Subcutaneous abdominal adipose tissue (tissue), 5 donors: ENCODE measurements around the gene POLR1A.

Experiments
- H3K27ac ChIP-seq: one replicate; pipeline ENCODE4 v1.7.0; 2013; ENCODE audit warnings: low read depth, mild to moderate bottlenecking, inconsistent platforms, low read length, moderate library complexity
- H3K27me3 ChIP-seq, 5 donors: one replicate each; pipeline ENCODE4 v1.7.0; 2013; ENCODE audit warnings: low read length in 5 of 5, inconsistent platforms in 1 of 5; ENCODE audit not compliant: control insufficient read depth in 5 of 5, insufficient read depth in 4 of 5
- H3K36me3 ChIP-seq, 5 donors: one replicate each; pipeline ENCODE4 v1.7.0; 2013; ENCODE audit warnings: low read length in 5 of 5; ENCODE audit not compliant: control insufficient read depth in 5 of 5, insufficient read depth in 5 of 5
- H3K4me1 ChIP-seq, 5 donors: one replicate each; pipeline ENCODE4 v1.7.0; 2013; ENCODE audit warnings: low read length in 5 of 5, mild to moderate bottlenecking in 3 of 5, moderate library complexity in 1 of 5; ENCODE audit not compliant: control insufficient read depth in 5 of 5, insufficient read depth in 5 of 5
- H3K4me3 ChIP-seq, 5 donors: one replicate each; pipeline ENCODE4 v1.7.0; 2013; ENCODE audit warnings: low read length in 5 of 5, low read depth in 1 of 5
- H3K9ac ChIP-seq, 5 donors: one replicate each; pipeline ENCODE4 v1.7.0; 2013; ENCODE audit warnings: low read length in 5 of 5, mild to moderate bottlenecking in 4 of 5, moderate library complexity in 3 of 5
- H3K9me3 ChIP-seq, 5 donors: one replicate each; pipeline ENCODE4 v1.7.0; 2013; ENCODE audit warnings: low read length in 5 of 5; ENCODE audit not compliant: control insufficient read depth in 5 of 5
- donor health status: healthy.
- donor health status: healthy.
- donor health status: healthy.
- donor health status: healthy.
- donor health status: healthy.

Gene POLR1A

GRCh38 chr2:86025229-86025820, 80.4 kb downstream of the POLR1A start:
- Histone ChIP-seq H3K4me1 (peaks cover 0 to 53% (median 41%) of the 10 kb centered on the region in 5 donors), H3K27ac (no peak overlapping the region), H3K36me3 (peaks cover 0 to 44% (median 43%) of the 10 kb centered on the region in 5 donors)

GRCh38 chr2:86023366-86023712, 82.3 kb downstream of the POLR1A start:
- no peaks in the 10 kb centered on the region for H3K27me3 ChIP-seq
- H3K27ac ChIP-seq: no peak overlapping the region
- H3K4me1 ChIP-seq: peaks cover 0 to 41% (median 32%) of the 10 kb centered on the region in 5 donors
- peaks cover 0 to 29% (median 28%) of the 10 kb centered on the region in 5 donors for H3K36me3 ChIP-seq
- H3K9me3 ChIP-seq: no peaks in the 10 kb centered on the region
- no peak overlapping the region for H3K9ac ChIP-seq
- H3K4me3 ChIP-seq: no peak overlapping the region

More at GRCh38 chr2:86025229-86025820, 80.4 kb downstream of the POLR1A start:
- no peaks in the 10 kb centered on the region for H3K9me3 ChIP-seq
- H3K9ac ChIP-seq: no peak overlapping the region
- H3K4me3 ChIP-seq: no peak overlapping the region
- no peaks in the 10 kb centered on the region for H3K27me3 ChIP-seq

- H3K27ac ChIP-seq: no peak overlapping the region
Measured at GRCh38 chr2:86022661-86023365, 82.9 kb downstream of the POLR1A start.

GRCh38 chr2:86021396-86022378, 84.0 kb downstream of the POLR1A start:
- Histone ChIP-seq H3K27ac (no peak overlapping the region), H3K4me1 (peaks cover under 1 to 38% (median 32%) of the 10 kb centered on the region in 5 donors), H3K36me3 (peaks cover 0 to 12% (median 11%) of the 10 kb centered on the region in 5 donors), H3K27me3 (no peaks in the 10 kb centered on the region), H3K9ac (no peak overlapping the region), H3K9me3 (no peaks in the 10 kb centered on the region), H3K4me3 (no peak overlapping the region)

More at GRCh38 chr2:86022661-86023365, 82.9 kb downstream of the POLR1A start:
- H3K4me1 ChIP-seq: peaks cover 0 to 41% (median 32%) of the 10 kb centered on the region in 5 donors
- H3K27me3 ChIP-seq: no peaks in the 10 kb centered on the region
- H3K9me3 ChIP-seq: no peaks in the 10 kb centered on the region
- H3K4me3 ChIP-seq: no peak overlapping the region
- peaks cover 0 to 24% (median 22%) of the 10 kb centered on the region in 5 donors for H3K36me3 ChIP-seq
- H3K9ac ChIP-seq: no peak overlapping the region

- no peak overlapping the region for H3K27ac ChIP-seq
- peaks cover 0 to 8% (median 6%) of the 10 kb centered on the region in 5 donors for H3K36me3 ChIP-seq
- H3K27me3 ChIP-seq: no peaks in the 10 kb centered on the region
- peaks cover 2 to 33% (median 28%) of the 10 kb centered on the region in 5 donors for H3K4me1 ChIP-seq
- no peaks in the 10 kb centered on the region for H3K9me3 ChIP-seq
- no peak overlapping the region for H3K9ac ChIP-seq
- H3K4me3 ChIP-seq: no peak overlapping the region
Measured at GRCh38 chr2:86020984-86021383, 84.7 kb downstream of the POLR1A start.

- H3K9me3 ChIP-seq: peaks cover 0 to 8% (median 7%) of the 10 kb centered on the region in 5 donors
- no peaks in the 10 kb centered on the region for H3K36me3 ChIP-seq
- H3K9ac ChIP-seq: no peak overlapping the region
- H3K27ac ChIP-seq: no peak overlapping the region
- H3K4me1 ChIP-seq: peaks cover 2 to 27% (median 21%) of the 10 kb centered on the region in 5 donors
- no peaks in the 10 kb centered on the region for H3K27me3 ChIP-seq
- no peak overlapping the region for H3K4me3 ChIP-seq
Measured at GRCh38 chr2:86019121-86019520, 86.6 kb downstream of the POLR1A start.

- Histone ChIP-seq H3K9ac (no peak overlapping the region), H3K27me3 (no peaks in the 10 kb centered on the region), H3K4me3 (no peak overlapping the region), H3K36me3 (no peaks in the 10 kb centered on the region), H3K4me1 (peaks cover 2 to 27% (median 21%) of the 10 kb centered on the region in 5 donors), H3K27ac (no peak overlapping the region), H3K9me3 (peaks cover 0 to 12% (median 8%) of the 10 kb centered on the region in 5 donors)
Measured at GRCh38 chr2:86017901-86018896, 87.5 kb downstream of the POLR1A start.

GRCh38 chr2:86016581-86016980, 89.1 kb downstream of the POLR1A start:
- H3K9ac ChIP-seq: no peak overlapping the region
- no peak overlapping the region for H3K4me3 ChIP-seq
- H3K27ac ChIP-seq: no peak overlapping the region
- no peaks in the 10 kb centered on the region for H3K27me3 ChIP-seq
- no peaks in the 10 kb centered on the region for H3K36me3 ChIP-seq
- peaks cover 4 to 30% (median 21%) of the 10 kb centered on the region in 5 donors for H3K4me1 ChIP-seq
- H3K9me3 ChIP-seq: peaks cover 0 to 12% (median 8%) of the 10 kb centered on the region in 5 donors

- H3K9me3 ChIP-seq: peaks cover 0 to 12% (median 8%) of the 10 kb centered on the region in 5 donors
- H3K27ac ChIP-seq: no peak overlapping the region
- peaks cover 2 to 22% (median 13%) of the 10 kb centered on the region in 5 donors for H3K4me1 ChIP-seq
- no peaks in the 10 kb centered on the region for H3K27me3 ChIP-seq
- H3K4me3 ChIP-seq: no peak overlapping the region
- no peak overlapping the region for H3K9ac ChIP-seq
- no peaks in the 10 kb centered on the region for H3K36me3 ChIP-seq
Measured at GRCh38 chr2:86015699-86016098, 90.0 kb downstream of the POLR1A start.
